Thyroid gland (tissue), 4 donors: ENCODE measurements around the gene SAP30L.

Experiments used
- POLR2A ChIP-seq, 2 donors: fragments of 450-650 bp; IDR thresholded peaks; one replicate each; pipeline ENCODE4 v1.6.1; 2017; ENCODE audit warnings: antibody characterized with exemption in 2 of 2, mild to moderate bottlenecking in 2 of 2, moderate library complexity in 1 of 2
- TF ChIP-seq, protein P1 (sequence below), 6 experiments: fragments of 200-600 bp in 3 of 6; fragments of 450-650 bp in 3 of 6; sonication (generic) in 3 of 6; IDR thresholded peaks; one replicate each; pipeline ENCODE4 v1.5.1; 2016 to 2019; ENCODE audit warnings: antibody characterized with exemption in 6 of 6, mild to moderate bottlenecking in 2 of 6, inconsistent platforms in 1 of 6, moderate library complexity in 1 of 6

DNA sequence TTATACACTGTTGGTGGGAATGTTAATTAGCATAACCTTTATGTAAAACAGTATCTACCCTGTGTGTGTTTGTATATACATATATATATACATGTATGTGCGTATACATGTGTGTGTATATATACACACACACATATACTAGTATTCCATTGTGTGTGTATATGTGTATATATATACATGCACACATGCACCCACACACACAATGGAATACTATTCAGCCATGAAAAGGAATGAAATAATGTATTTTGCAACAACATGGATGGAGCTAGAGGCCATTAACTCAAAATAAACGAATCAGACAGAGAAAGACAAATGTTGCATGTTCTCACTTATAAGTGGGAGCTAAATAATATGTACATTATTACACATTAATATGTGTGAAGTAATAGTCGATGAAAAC lies 17.6 kb upstream of the SAP30L start:
- TF ChIP-seq, protein P1, sequence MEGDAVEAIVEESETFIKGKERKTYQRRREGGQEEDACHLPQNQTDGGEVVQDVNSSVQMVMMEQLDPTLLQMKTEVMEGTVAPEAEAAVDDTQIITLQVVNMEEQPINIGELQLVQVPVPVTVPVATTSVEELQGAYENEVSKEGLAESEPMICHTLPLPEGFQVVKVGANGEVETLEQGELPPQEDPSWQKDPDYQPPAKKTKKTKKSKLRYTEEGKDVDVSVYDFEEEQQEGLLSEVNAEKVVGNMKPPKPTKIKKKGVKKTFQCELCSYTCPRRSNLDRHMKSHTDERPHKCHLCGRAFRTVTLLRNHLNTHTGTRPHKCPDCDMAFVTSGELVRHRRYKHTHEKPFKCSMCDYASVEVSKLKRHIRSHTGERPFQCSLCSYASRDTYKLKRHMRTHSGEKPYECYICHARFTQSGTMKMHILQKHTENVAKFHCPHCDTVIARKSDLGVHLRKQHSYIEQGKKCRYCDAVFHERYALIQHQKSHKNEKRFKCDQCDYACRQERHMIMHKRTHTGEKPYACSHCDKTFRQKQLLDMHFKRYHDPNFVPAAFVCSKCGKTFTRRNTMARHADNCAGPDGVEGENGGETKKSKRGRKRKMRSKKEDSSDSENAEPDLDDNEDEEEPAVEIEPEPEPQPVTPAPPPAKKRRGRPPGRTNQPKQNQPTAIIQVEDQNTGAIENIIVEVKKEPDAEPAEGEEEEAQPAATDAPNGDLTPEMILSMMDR (IDR thresholded peaks at IDR 0.05), result no peak
- no peak for TF ChIP-seq POLR2A (IDR thresholded peaks at IDR 0.05)
